ENCODE data around the gene HIVEP3.

DNA sequence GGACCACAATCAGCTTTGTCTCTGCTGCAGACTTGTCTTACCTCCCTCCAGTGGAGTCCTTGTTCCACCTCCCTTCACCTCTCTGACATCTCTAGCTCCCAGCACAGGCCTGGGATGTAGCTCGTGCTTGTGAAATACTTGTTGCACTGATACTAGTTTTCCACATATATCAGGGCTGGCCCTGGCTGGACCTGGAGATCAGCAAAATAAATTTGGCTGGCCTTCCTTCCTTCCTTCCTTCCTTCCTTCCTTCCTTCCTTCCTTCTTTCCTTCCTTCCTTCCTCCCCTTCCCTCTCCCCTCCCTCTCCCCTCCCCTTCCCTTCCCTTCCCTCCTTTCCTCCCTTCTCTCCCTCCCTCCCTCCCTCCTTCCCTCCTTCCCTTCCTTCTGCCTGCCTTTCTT is 196.5 kb downstream of the HIVEP3 start:
- TF ChIP-seq POLR2AphosphoS5 (IDR thresholded peaks at IDR 0.05; ENCODE audit: low read depth, low read length) (no peak), MYC (CRISPR knock-in tag; IDR thresholded peaks at IDR 0.05; ENCODE audit: borderline replicate concordance) (no peak), PBX3 (CRISPR knock-in tag; IDR thresholded peaks at IDR 0.05; ENCODE audit: borderline replicate concordance) (no peak), PHF20 (CRISPR knock-in tag; IDR thresholded peaks at IDR 0.05) (no peak)
- TF ChIP-seq, protein P1, sequence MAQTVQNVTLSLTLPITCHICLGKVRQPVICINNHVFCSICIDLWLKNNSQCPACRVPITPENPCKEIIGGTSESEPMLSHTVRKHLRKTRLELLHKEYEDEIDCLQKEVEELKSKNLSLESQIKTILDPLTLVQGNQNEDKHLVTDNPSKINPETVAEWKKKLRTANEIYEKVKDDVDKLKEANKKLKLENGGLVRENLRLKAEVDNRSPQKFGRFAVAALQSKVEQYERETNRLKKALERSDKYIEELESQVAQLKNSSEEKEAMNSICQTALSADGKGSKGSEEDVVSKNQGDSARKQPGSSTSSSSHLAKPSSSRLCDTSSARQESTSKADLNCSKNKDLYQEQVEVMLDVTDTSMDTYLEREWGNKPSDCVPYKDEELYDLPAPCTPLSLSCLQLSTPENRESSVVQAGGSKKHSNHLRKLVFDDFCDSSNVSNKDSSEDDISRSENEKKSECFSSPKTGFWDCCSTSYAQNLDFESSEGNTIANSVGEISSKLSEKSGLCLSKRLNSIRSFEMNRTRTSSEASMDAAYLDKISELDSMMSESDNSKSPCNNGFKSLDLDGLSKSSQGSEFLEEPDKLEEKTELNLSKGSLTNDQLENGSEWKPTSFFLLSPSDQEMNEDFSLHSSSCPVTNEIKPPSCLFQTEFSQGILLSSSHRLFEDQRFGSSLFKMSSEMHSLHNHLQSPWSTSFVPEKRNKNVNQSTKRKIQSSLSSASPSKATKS (CRISPR knock-in tag; IDR thresholded peaks at IDR 0.05), result no peak

Data from HepG2 (cell line).